Hypothalamus (tissue), 51 donors: ENCODE data around the gene SEMA6D.

ENCODE experiments used
- DNase-seq, 51 donors: peaks; one replicate each; lab custom pipeline; 2025; lab: John Stamatoyannopoulos, UW

Gene SEMA6D

GRCh38 chr15:47742742-47743141 lies 25.4 kb downstream of the SEMA6D start:
- DNase-seq: no peak

- DNase-seq: no peak
Measured at GRCh38 chr15:47743385-47743784, 26.1 kb downstream of the SEMA6D start.

- no peak for DNase-seq
Measured at GRCh38 chr15:47743886-47744285, 26.6 kb downstream of the SEMA6D start.

- peak in 13 of 51 donors; percentile 7 to 59 (median 33) for DNase-seq
Measured at GRCh38 chr15:47744496-47744895, 27.2 kb downstream of the SEMA6D start.

- no peak for DNase-seq
Measured at GRCh38 chr15:47744973-47745372, 27.7 kb downstream of the SEMA6D start.

GRCh38 chr15:47746516-47746915 lies 29.2 kb downstream of the SEMA6D start:
- DNase-seq: no peak

- DNase-seq: peak in 1 of 51 donors; percentile 18
Measured at GRCh38 chr15:47750030-47750739, 32.9 kb downstream of the SEMA6D start.

GRCh38 chr15:47750740-47751262 lies 33.5 kb downstream of the SEMA6D start:
- DNase-seq: no peak

GRCh38 chr15:47753591-47753990 lies 36.3 kb downstream of the SEMA6D start:
- no peak for DNase-seq

GRCh38 chr15:47754312-47754711 lies 37.0 kb downstream of the SEMA6D start:
- no peak for DNase-seq

GRCh38 chr15:47755941-47756340 lies 38.6 kb downstream of the SEMA6D start:
- DNase-seq: no peak

- peak in 6 of 51 donors; percentile 6 to 54 (median 8) for DNase-seq
Measured at GRCh38 chr15:47756872-47757271, 39.6 kb downstream of the SEMA6D start.

GRCh38 chr15:47757331-47757730 lies 40.0 kb downstream of the SEMA6D start:
- no peak for DNase-seq

- no peak for DNase-seq
Measured at GRCh38 chr15:47762621-47763020, 45.3 kb downstream of the SEMA6D start.

- peak in 1 of 51 donors; percentile 14 for DNase-seq
Measured at GRCh38 chr15:47764666-47765065, 47.4 kb downstream of the SEMA6D start.

- DNase-seq: no peak
Measured at GRCh38 chr15:47766406-47766805, 49.1 kb downstream of the SEMA6D start.

GRCh38 chr15:47767035-47767434 lies 49.7 kb downstream of the SEMA6D start:
- no peak for DNase-seq

- no peak for DNase-seq
Measured at GRCh38 chr15:47768735-47769134, 51.4 kb downstream of the SEMA6D start.

GRCh38 chr15:47769166-47769565 lies 51.9 kb downstream of the SEMA6D start:
- no peak for DNase-seq

GRCh38 chr15:47773143-47773542 lies 55.8 kb downstream of the SEMA6D start:
- no peak for DNase-seq

- DNase-seq: no peak
Measured at GRCh38 chr15:47778263-47778770, 61.0 kb downstream of the SEMA6D start.

GRCh38 chr15:47780971-47781370 lies 63.7 kb downstream of the SEMA6D start:
- DNase-seq: no peak
